Astrocyte (in vitro differentiated cells and primary cell): Measurements from ENCODE around the gene C1orf52. TPM values are rescaled to one million over a fixed set of nuclear protein-coding genes. Genes with fewer than 3 reads are reported as not detected.
A peak's percentile ranks its signal among the peaks of the same experiment; 100 is the strongest.

Experiments
- DNase-seq: peaks from one replicate; pipeline ENCODE4 v3.0.0-alpha.2; 2010; ENCODE audit warnings: low read depth
- FAIRE-seq: peaks from 2 replicates; lab custom pipeline; 2011; peaks lifted over from hg19 to GRCh38; lab: Jason Lieb, UNC
- H2AFZ ChIP-seq: 2 replicates; pipeline ENCODE4 v1.6.0; 2012; ENCODE audit warnings: low read depth, low read length, inconsistent platforms
- H3K27ac ChIP-seq: 2 replicates; pipeline ENCODE4 v1.5.1; 2011; ENCODE audit warnings: low read depth, low read length, inconsistent platforms
- H3K27me3 ChIP-seq: 2 replicates; pipeline ENCODE4 v1.6.0; 2011; ENCODE audit warnings: low read length, inconsistent platforms; ENCODE audit not compliant: insufficient read depth
- H3K36me3 ChIP-seq: 2 replicates; pipeline ENCODE4 v1.5.1; 2011; ENCODE audit warnings: low read length, inconsistent platforms; ENCODE audit not compliant: insufficient read depth
- H3K4me1 ChIP-seq: 2 replicates; pipeline ENCODE4 v1.5.1; 2011; ENCODE audit warnings: low read length, inconsistent platforms; ENCODE audit not compliant: insufficient read depth
- H3K4me2 ChIP-seq: 2 replicates; pipeline ENCODE4 v1.6.0; 2012; ENCODE audit warnings: low read length, inconsistent platforms
- H3K4me3 ChIP-seq: 2 replicates; pipeline ENCODE4 v1.5.1; 2011; ENCODE audit warnings: low read depth, mild to moderate bottlenecking, low read length, inconsistent platforms; ENCODE audit not compliant: insufficient read depth
- H3K79me2 ChIP-seq: 2 replicates; pipeline ENCODE4 v1.6.0; 2012; ENCODE audit warnings: mild to moderate bottlenecking, low read length, inconsistent platforms; ENCODE audit not compliant: insufficient read depth
- H3K9ac ChIP-seq: 2 replicates; pipeline ENCODE4 v1.6.0; 2012; ENCODE audit warnings: mild to moderate bottlenecking, low read length, inconsistent platforms
- H3K9me3 ChIP-seq: 2 replicates; pipeline ENCODE4 v1.5.1; 2012; ENCODE audit warnings: low read depth, mild to moderate bottlenecking, low read length, inconsistent platforms; ENCODE audit not compliant: insufficient read depth
- H4K20me1 ChIP-seq: 2 replicates; pipeline ENCODE4 v1.6.0; 2012; ENCODE audit warnings: low read length, inconsistent platforms; ENCODE audit not compliant: insufficient read depth
- H3K27ac Mint-ChIP-seq: one replicate; pipeline ENCODE4 v1.8.0; 2021; ENCODE audit warnings: mild to moderate bottlenecking, mixed read lengths; ENCODE audit not compliant: unreplicated experiment
- H3K27me3 Mint-ChIP-seq: one replicate; pipeline ENCODE4 v1.8.0; 2021; ENCODE audit warnings: low read depth, mixed read lengths; ENCODE audit not compliant: unreplicated experiment
- H3K36me3 Mint-ChIP-seq: one replicate; pipeline ENCODE4 v1.8.0; 2021; ENCODE audit warnings: low read depth, mixed read lengths; ENCODE audit not compliant: unreplicated experiment
- H3K4me1 Mint-ChIP-seq: one replicate; pipeline ENCODE4 v1.8.0; 2021; ENCODE audit warnings: low read depth, mixed read lengths; ENCODE audit not compliant: unreplicated experiment
- H3K4me3 Mint-ChIP-seq: one replicate; pipeline ENCODE4 v1.8.0; 2021; ENCODE audit warnings: mild to moderate bottlenecking, moderate library complexity, mixed read lengths; ENCODE audit not compliant: unreplicated experiment
- H3K9me3 Mint-ChIP-seq: one replicate; pipeline ENCODE4 v1.8.0; 2021; ENCODE audit warnings: mild to moderate bottlenecking, mixed read lengths; ENCODE audit not compliant: unreplicated experiment
- CTCF ChIP-seq: IDR thresholded peaks from 2 replicates; pipeline ENCODE4 v1.5.1; 2011; ENCODE audit warnings: low read depth, mild to moderate bottlenecking, inconsistent platforms, low read length, moderate library complexity; ENCODE audit not compliant: insufficient read depth
- EZH2 ChIP-seq: IDR thresholded peaks from 2 replicates; pipeline ENCODE4 v1.6.1; 2012; ENCODE audit warnings: mild to moderate bottlenecking, low read length, inconsistent platforms; ENCODE audit not compliant: insufficient read depth
- total RNA-seq: library from RNA; stranded (reverse); gene quantifications from 2 replicates; pipeline ENCODE4 v1.2.1, GENCODE V29; 2021

C1orf52 gene
- total RNA-seq, 1 donor from 2014 or later, result 42.4 TPM

GRCh38 chr1:85276978-85277639, 17.6 kb upstream of the C1orf52 start:
- peaks cover 30% of the 10 kb centered on the region for H3K4me1 ChIP-seq
- FAIRE-seq (no peak), DNase-seq (no peak)
- no peaks in the 10 kb centered on the region for H3K9me3 Mint-ChIP-seq
- H3K4me1 Mint-ChIP-seq, result peaks cover 32% of the 10 kb centered on the region
- H3K27me3 ChIP-seq, result no peaks in the 10 kb centered on the region
- H3K4me3 ChIP-seq, result peak overlapping the region; percentile 71
- H3K79me2 ChIP-seq, result peaks cover 42% of the 10 kb centered on the region
- peak overlapping the region; percentile 94 for H3K27ac ChIP-seq
- H4K20me1 ChIP-seq, result peaks cover 30% of the 10 kb centered on the region
- TF ChIP-seq CTCF (no peak), EZH2 (no peak)
- H3K36me3 ChIP-seq, result no peaks in the 10 kb centered on the region
- H3K36me3 Mint-ChIP-seq, result peaks cover 5% of the 10 kb centered on the region
- H3K4me2 ChIP-seq, result peak overlapping the region; percentile 87
- H3K9ac ChIP-seq, result peak overlapping the region; percentile 99
- peak overlapping the region; percentile 71 for H2AFZ ChIP-seq
- H3K9me3 ChIP-seq, result no peaks in the 10 kb centered on the region
- H3K4me3 Mint-ChIP-seq, result peak overlapping the region; percentile 88
- H3K27me3 Mint-ChIP-seq, result no peaks in the 10 kb centered on the region
- H3K27ac Mint-ChIP-seq, result peak overlapping the region; percentile 49

- Histone ChIP-seq H3K9me3 (no peaks in the 10 kb centered on the region), H3K36me3 (peaks cover 5% of the 10 kb centered on the region), H2AFZ (peak within 1 kb of the TSS; percentile 71), H3K4me1 (peaks cover 34% of the 10 kb centered on the region), H3K27me3 (no peaks in the 10 kb centered on the region), H3K79me2 (peaks cover 49% of the 10 kb centered on the region), H3K9ac (peak within 1 kb of the TSS; percentile 99), H4K20me1 (peaks cover 35% of the 10 kb centered on the region), H3K27ac (peak within 1 kb of the TSS; percentile 94), H3K4me3 (peak within 1 kb of the TSS; percentile 100), H3K4me2 (peak within 1 kb of the TSS; percentile 87)
- H3K4me1 Mint-ChIP-seq, result peaks cover 34% of the 10 kb centered on the region
- no peaks in the 10 kb centered on the region for H3K9me3 Mint-ChIP-seq
- peak within 1 kb of the TSS; percentile 88 for H3K4me3 Mint-ChIP-seq
- FAIRE-seq, result peak; percentile 13
- H3K36me3 Mint-ChIP-seq, result peaks cover 8% of the 10 kb centered on the region
- no peaks in the 10 kb centered on the region for H3K27me3 Mint-ChIP-seq
- TF ChIP-seq EZH2 (no peak), CTCF (no peak)
- H3K27ac Mint-ChIP-seq, result peak within 1 kb of the TSS; percentile 89
- DNase-seq, result peak; percentile 93
These were observed 16.9 kb upstream of the C1orf52 start, which contains the start of gene BCL10 for GRCh38 chr1:85276215-85276977. Gene BCL10 (minus strand): TSS chr1:85276632. CDS start chr1:85276352, 280 bp downstream.
